H1 (cell line): ENCODE data around the gene PHACTR1. TPM values are rescaled to one million over a fixed set of nuclear protein-coding genes. Genes with fewer than 3 reads are reported as not detected.

ENCODE experiments used
- CTCF ChIA-PET: fragments of 300-600 bp; sonication (Branson Sonifier 250); formaldehyde crosslinking; loops from one replicate; lab custom pipeline; 2021; ENCODE audit not compliant: partially characterized antibody; lab: Charles Lee
- POLR2A ChIA-PET: fragments of 300-600 bp; sonication (Branson Sonifier 250); formaldehyde crosslinking; loops from one replicate; lab custom pipeline; 2021; ENCODE audit warnings: inconsistent platforms; ENCODE audit not compliant: partially characterized antibody; lab: Charles Lee
- DNase-seq, 2 experiments: peaks; one replicate each; pipeline versions ENCODE4 v3.0.0 to v3.0.0-alpha.2; 2010 to 2022; ENCODE audit warnings: low spot score in 2 of 2, low read depth in 1 of 2, mixed read lengths in 1 of 2
- FAIRE-seq: peaks from 2 replicates; lab custom pipeline; 2011; peaks lifted over from hg19 to GRCh38; lab: Jason Lieb, UNC
- H2AFZ ChIP-seq: 2 replicates; pipeline ENCODE4 v1.8.1; 2012; ENCODE audit warnings: low read length, inconsistent platforms
- H2AK5ac ChIP-seq: 2 replicates; pipeline ENCODE4 v1.6.1; 2013; ENCODE audit warnings: low read depth, low read length
- H2BK120ac ChIP-seq: replicated peaks from 2 replicates; pipeline ENCODE3; 2013; ENCODE audit warnings: low read depth, low read length, inconsistent platforms
- H2BK12ac ChIP-seq: 2 replicates; pipeline ENCODE4 v1.6.1; 2013; ENCODE audit warnings: low read depth, low read length
- H2BK15ac ChIP-seq: 2 replicates; pipeline ENCODE4 v1.6.1; 2013; ENCODE audit warnings: low read length
- H2BK20ac ChIP-seq: 2 replicates; pipeline ENCODE4 v1.6.1; 2013; ENCODE audit warnings: low read length
- H2BK5ac ChIP-seq: 2 replicates; pipeline ENCODE4 v1.6.1; 2013; ENCODE audit warnings: low read depth, low read length
- H3K14ac ChIP-seq: 2 replicates; pipeline ENCODE4 v1.6.1; 2013; ENCODE audit warnings: inconsistent platforms; ENCODE audit not compliant: insufficient read length
- H3K18ac ChIP-seq: 2 replicates; pipeline ENCODE4 v1.6.1; 2013; ENCODE audit warnings: low read length; ENCODE audit errors: extremely low read depth
- H3K23ac ChIP-seq: 2 replicates; pipeline ENCODE4 v1.6.1; 2013; ENCODE audit warnings: inconsistent platforms; ENCODE audit not compliant: insufficient read length
- H3K23me2 ChIP-seq: 2 replicates; pipeline ENCODE4 v1.6.1; 2013; ENCODE audit warnings: low read depth, low read length
- H3K27ac ChIP-seq: 2 replicates; pipeline ENCODE4 v1.6.1; 2011; ENCODE audit warnings: low read depth, low read length, inconsistent platforms
- H3K27me3 ChIP-seq, 4 experiments: replicated peaks in 1 of 4; 1 replicate in 1 of 4; 2 replicates in 3 of 4; pipeline versions ENCODE4 v1.6.1 to v1.8.1; 2011 to 2013; ENCODE audit warnings: low read length in 3 of 4, mild to moderate bottlenecking in 3 of 4, inconsistent platforms in 2 of 4, mixed read lengths in 2 of 4, moderate library complexity in 1 of 4; ENCODE audit not compliant: control insufficient read depth in 3 of 4, insufficient read depth in 3 of 4; ENCODE audit errors: extremely low read depth in 1 of 4
- H3K36me3 ChIP-seq, 4 experiments: 2 replicates each; pipeline versions ENCODE4 v1.6.1 to v1.8.1; 2011 to 2013; ENCODE audit warnings: mild to moderate bottlenecking in 4 of 4, low read length in 3 of 4, moderate library complexity in 2 of 4, control low read depth in 1 of 4, inconsistent platforms in 1 of 4; ENCODE audit not compliant: insufficient read depth in 4 of 4, control insufficient read depth in 2 of 4
- H3K4ac ChIP-seq: replicated peaks from 2 replicates; pipeline ENCODE3; 2013; ENCODE audit warnings: low read length, low read depth, mixed read lengths, inconsistent platforms; ENCODE audit not compliant: insufficient read length
- H3K4me1 ChIP-seq, 4 experiments: replicated peaks in 1 of 4; 1 replicate in 1 of 4; 2 replicates in 3 of 4; pipeline versions ENCODE4 v1.6.1 to v1.8.1; 2011 to 2013; ENCODE audit warnings: low read length in 3 of 4, inconsistent platforms in 2 of 4, mixed read lengths in 1 of 4; ENCODE audit not compliant: insufficient read depth in 4 of 4, control insufficient read depth in 3 of 4
- H3K4me2 ChIP-seq, 2 experiments: 2 replicates each; pipeline versions ENCODE4 v1.6.1 to v1.8.1; 2011 to 2013; ENCODE audit warnings: low read depth in 2 of 2, low read length in 2 of 2, control low read depth in 1 of 2, inconsistent platforms in 1 of 2, mild to moderate bottlenecking in 1 of 2; ENCODE audit not compliant: insufficient read depth in 1 of 2
- H3K4me3 ChIP-seq, 4 experiments: fragments of 200-600, 300-600 bp in 1 of 4; sonication (generic), shearing (Covaris generic), sonication (Bioruptor Twin) in 1 of 4; 2 replicates each; pipeline versions ENCODE4 v1.5.1 to v1.8.1; 2011 to 2016; ENCODE audit warnings: low read length in 4 of 4, low read depth in 3 of 4, control low read depth in 2 of 4, inconsistent platforms in 2 of 4, mild to moderate bottlenecking in 2 of 4, mixed read lengths in 1 of 4, moderate library complexity in 1 of 4; ENCODE audit not compliant: insufficient read depth in 2 of 4; ENCODE audit errors: extremely low read depth in 1 of 4
- H3K56ac ChIP-seq: replicated peaks from 2 replicates; pipeline ENCODE3; 2013; ENCODE audit warnings: low read depth, mild to moderate bottlenecking, mixed read lengths, low read length, inconsistent platforms; ENCODE audit not compliant: insufficient read length
- H3K79me1 ChIP-seq: 2 replicates; pipeline ENCODE4 v1.6.1; 2013; ENCODE audit warnings: low read depth, low read length, control low read depth
- H3K79me2 ChIP-seq, 2 experiments: 2 replicates each; pipeline versions ENCODE4 v1.6.1 to v1.8.1; 2012 to 2013; ENCODE audit warnings: low read length in 2 of 2, mild to moderate bottlenecking in 2 of 2, inconsistent platforms in 1 of 2; ENCODE audit not compliant: insufficient read depth in 2 of 2, control insufficient read depth in 1 of 2
- H3K9ac ChIP-seq, 4 experiments: replicated peaks in 1 of 4; 1 replicate in 1 of 4; 2 replicates in 3 of 4; pipeline versions ENCODE4 v1.6.1 to v1.8.1; 2011 to 2013; ENCODE audit warnings: low read depth in 3 of 4, low read length in 3 of 4, control low read depth in 2 of 4, mild to moderate bottlenecking in 2 of 4, moderate library complexity in 2 of 4, inconsistent platforms in 1 of 4; ENCODE audit errors: extremely low read depth in 1 of 4
- H3K9me3 ChIP-seq, 2 experiments: 2 replicates each; pipeline versions ENCODE4 v1.6.1 to v1.8.1; 2012 to 2013; ENCODE audit warnings: mild to moderate bottlenecking in 2 of 2, moderate library complexity in 2 of 2, control low read depth in 1 of 2, inconsistent platforms in 1 of 2, low read depth in 1 of 2, low read length in 1 of 2, mixed read lengths in 1 of 2; ENCODE audit not compliant: insufficient read depth in 2 of 2
- H4K20me1 ChIP-seq, 2 experiments: replicated peaks in 1 of 2; 2 replicates each; pipeline versions ENCODE3 to v1.8.1; 2011 to 2013; ENCODE audit warnings: inconsistent platforms in 2 of 2, low read length in 2 of 2, mild to moderate bottlenecking in 1 of 2; ENCODE audit not compliant: insufficient read depth in 2 of 2, control insufficient read depth in 1 of 2
- H4K5ac ChIP-seq: 2 replicates; pipeline ENCODE4 v1.6.1; 2013; ENCODE audit warnings: low read length, low read depth, mixed read lengths, inconsistent platforms; ENCODE audit not compliant: insufficient read length
- H4K8ac ChIP-seq: 2 replicates; pipeline ENCODE4 v1.8.0; 2013; ENCODE audit warnings: mild to moderate bottlenecking, moderate library complexity, low read length, inconsistent platforms; ENCODE audit not compliant: insufficient read depth; ENCODE audit errors: extremely low read depth
- H4K91ac ChIP-seq: replicated peaks from 2 replicates; pipeline ENCODE3; 2013; ENCODE audit warnings: low read length, mixed read lengths, inconsistent platforms; ENCODE audit not compliant: insufficient read length
- ASH2L ChIP-seq: fragments of 200-600, 300-600 bp; sonication (generic); IDR thresholded peaks from one replicate; pipeline ENCODE4 v1.7.1; 2017; ENCODE audit warnings: low read length
- ATF3 ChIP-seq: IDR thresholded peaks from 2 replicates; pipeline ENCODE4 v1.6.1; 2011; ENCODE audit warnings: low read depth, mild to moderate bottlenecking, low read length; ENCODE audit not compliant: insufficient read depth
- CEBPB ChIP-seq: IDR thresholded peaks from 2 replicates; pipeline ENCODE4 v1.6.1; 2012; ENCODE audit warnings: low read depth, low read length
- JUND ChIP-seq: IDR thresholded peaks from 2 replicates; pipeline ENCODE4 v1.6.1; 2011; ENCODE audit warnings: mild to moderate bottlenecking, improper control_type of control experiment, low read length
- KDM1A ChIP-seq: fragments of 200-600, 300-600 bp; sonication (generic); IDR thresholded peaks from 2 replicates; pipeline ENCODE4 v1.7.1; 2016; ENCODE audit warnings: mild to moderate bottlenecking, low read length, borderline replicate concordance
- KDM5A ChIP-seq: fragments of 200-600 bp; IDR thresholded peaks from 2 replicates; pipeline ENCODE4 v1.7.1; 2012; ENCODE audit warnings: mild to moderate bottlenecking, low read length, inconsistent platforms, mixed read lengths
- MAX ChIP-seq: IDR thresholded peaks from 2 replicates; pipeline ENCODE4 v1.6.1; 2012; ENCODE audit warnings: inconsistent platforms
- NRF1 ChIP-seq: IDR thresholded peaks from 2 replicates; pipeline ENCODE4 v1.6.1; 2011; ENCODE audit warnings: mild to moderate bottlenecking, low read depth, low read length, improper control_type of control experiment
- POLR2A ChIP-seq, 2 experiments: IDR thresholded peaks; 1 replicate in 1 of 2; 2 replicates in 1 of 2; pipeline ENCODE4 v1.6.1; 2011; ENCODE audit warnings: low read depth in 2 of 2, low read length in 2 of 2, mild to moderate bottlenecking in 2 of 2; ENCODE audit errors: control extremely low read depth in 1 of 2
- POU5F1 ChIP-seq: IDR thresholded peaks from 2 replicates; pipeline ENCODE4 v1.6.1; 2011; ENCODE audit warnings: low read depth, mild to moderate bottlenecking, low read length, moderate library complexity
- SP1 ChIP-seq: IDR thresholded peaks from 2 replicates; pipeline ENCODE4 v1.6.1; 2011; ENCODE audit warnings: low read depth, low read length
- SUZ12 ChIP-seq: fragments of 200-600 bp; sonication (generic); IDR thresholded peaks from 2 replicates; pipeline ENCODE4 v1.6.1; 2012; ENCODE audit warnings: mild to moderate bottlenecking, inconsistent platforms, low read length, moderate library complexity, mixed read lengths
- YY1 ChIP-seq: IDR thresholded peaks from 2 replicates; pipeline ENCODE4 v1.6.1; 2011; ENCODE audit warnings: low read depth, mild to moderate bottlenecking, low read length
- ZNF274 ChIP-seq: IDR thresholded peaks from 2 replicates; pipeline ENCODE4 v1.7.0; 2012; ENCODE audit warnings: low read length, borderline replicate concordance; ENCODE audit errors: extremely low read depth
- WGBS, 2 experiments: shearing (Covaris generic) in 1 of 2; methylation state at CpG; one replicate each; pipeline versions ENCODE4 v1.1.6 to v1.1.7; 2013 to 2015; ENCODE audit warnings: low lambda C conversion rate in 2 of 2, mixed read lengths in 2 of 2, inconsistent platforms in 1 of 2, low coverage in 1 of 2, missing lambda C conversion rate in 1 of 2; ENCODE audit not compliant: insufficient replicate concordance in 2 of 2, insufficient coverage in 1 of 2, insufficient read length in 1 of 2; ENCODE audit errors: extremely low coverage in 1 of 2, missing lambda C conversion rate in 1 of 2; 5-methylcytosine and 5-hydroxymethylcytosine counted together
- polyA plus RNA-seq, 7 experiments: library from polyadenylated mRNA; depleted of rRNA in 3 of 7; stranded (reverse) in 5 of 7; unstranded in 2 of 7; fragments of >200 nt in 5 of 7; fragments of 200-250 nt in 2 of 7; gene quantifications; 1 replicate in 5 of 7; 2 replicates in 1 of 7; 4 replicates in 1 of 7; pipeline versions ENCODE4 v1.2.1 to v1.2.3, GENCODE V29; 2011 to 2013; ENCODE audit warnings: missing spikeins in 2 of 7, mixed read lengths in 2 of 7
- total RNA-seq: library from RNA; stranded (reverse); fragmentation: NEBNext Ultra II Directional; extraction: Animal tissue kit (Norgen Biotek cat#: 25700); gene quantifications from 2 replicates; pipeline ENCODE4 v1.2.1, GENCODE V29; 2021

Gene PHACTR1
- total and polyA plus RNA-seq, 2 of the 8 experiments (the other 6 are each of a cell fraction or from before 2014, with no cell fraction given) = 3.9 to 17.1 TPM

- no peaks in the 10 kb centered on the region for H3K36me3 ChIP-seq
- DNase-seq (no peak), FAIRE-seq (no peak)
- H3K4me2 ChIP-seq = no peak overlapping the region
- no peak overlapping the region for H3K56ac ChIP-seq
- no peaks in the 10 kb centered on the region for H3K27me3 ChIP-seq
- H2AFZ ChIP-seq = no peak overlapping the region
- no peaks in the 10 kb centered on the region for H3K79me2 ChIP-seq
- H3K4ac ChIP-seq = no peak overlapping the region
- H2BK20ac ChIP-seq = no peak overlapping the region
- H4K5ac ChIP-seq = no peak overlapping the region
- 0 out of 7 replicates have a peak, but pooled peaks cover 0 to 1% (median 0%) of the 10 kb centered on the region in 4 experiments for H3K4me1 ChIP-seq
- POLR2A ChIA-PET = no interaction called here
- no peak overlapping the region for H2BK120ac ChIP-seq
- H3K4me3 ChIP-seq = no peak overlapping the region
- H2AK5ac ChIP-seq = no peak overlapping the region
- no peak overlapping the region for H3K18ac ChIP-seq
- H3K23me2 ChIP-seq = no peaks in the 10 kb centered on the region; the same call in none of the 2 replicates
- H3K14ac ChIP-seq = no peak overlapping the region
- H2BK15ac ChIP-seq = no peak overlapping the region
- 90% methylated on average over 1 of the region's 1 CpG; no CpG with 5 or more reads in 1 of the 2 experiments for WGBS, 2 experiments
- no peak overlapping the region for H3K9ac ChIP-seq
- H2BK5ac ChIP-seq = no peak overlapping the region
- H4K8ac ChIP-seq = no peak overlapping the region
- no peak overlapping the region for H3K23ac ChIP-seq
- no peaks in the 10 kb centered on the region for H3K79me1 ChIP-seq
- H4K91ac ChIP-seq = no peak overlapping the region
- CTCF ChIA-PET = interaction anchor here (0.6 kb wide), 1 partner anchor 471 kb away, joined by 3 read pairs; no protein-coding TSS in a partner anchor
- no peaks in the 10 kb centered on the region for H3K9me3 ChIP-seq
- no peaks in the 10 kb centered on the region for H4K20me1 ChIP-seq
- no peak overlapping the region for H3K27ac ChIP-seq
- H2BK12ac ChIP-seq = no peak overlapping the region
- TF ChIP-seq KDM1A = no peak
- TF ChIP-seq CEBPB = no peak
- TF ChIP-seq YY1 = no peak
- no peak for TF ChIP-seq NRF1
- TF ChIP-seq JUND = no peak
- no peak for TF ChIP-seq POU5F1
- no peak for TF ChIP-seq POLR2A (IDR thresholded peaks at IDR 0.05; ENCODE audit: control extremely low read depth in 1 of 2, low read depth in 2 of 2, low read length in 2 of 2)
- TF ChIP-seq SP1 = no peak
- TF ChIP-seq ASH2L = no peak
- TF ChIP-seq KDM5A = no peak
- TF ChIP-seq MAX = no peak
- TF ChIP-seq SUZ12 = no peak
- no peak for TF ChIP-seq ATF3
- no peak for TF ChIP-seq ZNF274
Measured at GRCh38 chr6:12806796-12807195, 90.2 kb downstream of the PHACTR1 start.
